ENCODE results near the gene TMEM14C. TPM values are rescaled to one million over a fixed set of nuclear protein-coding genes. Genes with fewer than 3 reads are reported as not detected.

Gene TMEM14C
- total RNA-seq, result 100 to 1,000 TPM; 103 to 215 (median 162) TPM

DNA sequence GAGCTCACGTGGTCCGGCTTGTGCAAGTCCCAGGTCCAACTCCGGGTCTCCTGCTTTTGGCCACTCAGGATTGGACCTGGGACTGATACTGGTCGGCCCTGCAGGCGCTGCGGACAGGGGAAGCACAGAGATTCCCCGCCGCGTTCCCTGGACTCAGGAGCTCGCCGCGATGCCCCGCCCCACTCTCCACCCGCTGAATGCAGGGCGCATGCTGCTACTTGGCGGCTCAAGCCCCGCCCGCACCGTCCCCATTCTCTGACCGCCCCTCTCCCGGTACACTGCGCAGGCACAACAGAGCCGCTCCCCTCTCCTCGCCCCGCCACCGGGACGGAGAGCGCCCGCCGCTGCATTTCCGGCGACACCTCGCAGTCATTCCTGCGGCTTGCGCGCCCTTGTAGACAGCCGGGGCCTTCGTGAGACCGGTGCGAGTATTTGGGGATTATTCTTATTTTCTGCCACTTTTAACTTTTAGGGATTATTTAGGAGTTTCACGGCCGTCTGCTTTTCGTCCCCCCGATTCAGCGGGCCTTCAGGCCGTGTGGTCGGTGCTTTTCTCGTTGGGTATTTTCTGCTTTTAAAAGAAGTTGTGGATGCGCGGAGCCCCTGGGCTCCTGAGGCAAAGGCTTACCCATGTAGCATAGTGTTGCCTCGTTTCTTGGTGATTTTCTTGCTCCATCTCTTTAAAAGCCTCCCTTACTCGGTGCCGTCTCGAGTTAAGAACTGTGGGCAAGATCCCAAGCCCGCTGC lies at the start of gene TMEM14C:
Gene TMEM14C, plus strand, starts transcription at position 251 of the 747 bp plus-strand sequence. CDS start 1,544 bp downstream, outside the sequence.
- H3K36me3 ChIP-seq, result peaks cover 0 to 4% of the 10 kb centered on the region in 2 donors
- H3K27me3 ChIP-seq, result no peaks in the 10 kb centered on the region
- H3K4me3 ChIP-seq (replicated peaks in 1 of 3), result peak within 1 kb of the TSS; percentile 69 to 91 (median 71)
- peaks cover 17 to 19% of the 10 kb centered on the region in 2 donors for H3K4me1 ChIP-seq
- DNase-seq, result peak; percentile 100
- H3K27ac ChIP-seq, result peak within 1 kb of the TSS; percentile 78 to 90 (median 82)
- 1% methylated on average over 42 to 43 of the region's 55 CpGs for WGBS, 2 donors
- intact Hi-C loops (cut with DNase I), result no loop called here
- no peaks in the 10 kb centered on the region for H3K9me3 ChIP-seq
- TF ChIP-seq, protein P1, sequence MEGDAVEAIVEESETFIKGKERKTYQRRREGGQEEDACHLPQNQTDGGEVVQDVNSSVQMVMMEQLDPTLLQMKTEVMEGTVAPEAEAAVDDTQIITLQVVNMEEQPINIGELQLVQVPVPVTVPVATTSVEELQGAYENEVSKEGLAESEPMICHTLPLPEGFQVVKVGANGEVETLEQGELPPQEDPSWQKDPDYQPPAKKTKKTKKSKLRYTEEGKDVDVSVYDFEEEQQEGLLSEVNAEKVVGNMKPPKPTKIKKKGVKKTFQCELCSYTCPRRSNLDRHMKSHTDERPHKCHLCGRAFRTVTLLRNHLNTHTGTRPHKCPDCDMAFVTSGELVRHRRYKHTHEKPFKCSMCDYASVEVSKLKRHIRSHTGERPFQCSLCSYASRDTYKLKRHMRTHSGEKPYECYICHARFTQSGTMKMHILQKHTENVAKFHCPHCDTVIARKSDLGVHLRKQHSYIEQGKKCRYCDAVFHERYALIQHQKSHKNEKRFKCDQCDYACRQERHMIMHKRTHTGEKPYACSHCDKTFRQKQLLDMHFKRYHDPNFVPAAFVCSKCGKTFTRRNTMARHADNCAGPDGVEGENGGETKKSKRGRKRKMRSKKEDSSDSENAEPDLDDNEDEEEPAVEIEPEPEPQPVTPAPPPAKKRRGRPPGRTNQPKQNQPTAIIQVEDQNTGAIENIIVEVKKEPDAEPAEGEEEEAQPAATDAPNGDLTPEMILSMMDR (IDR thresholded peaks at IDR 0.05), result peak in 1 of 6 experiments; percentile 38
- TF ChIP-seq POLR2A (IDR thresholded peaks at IDR 0.05), result peak; percentile 60 to 92

DNA sequence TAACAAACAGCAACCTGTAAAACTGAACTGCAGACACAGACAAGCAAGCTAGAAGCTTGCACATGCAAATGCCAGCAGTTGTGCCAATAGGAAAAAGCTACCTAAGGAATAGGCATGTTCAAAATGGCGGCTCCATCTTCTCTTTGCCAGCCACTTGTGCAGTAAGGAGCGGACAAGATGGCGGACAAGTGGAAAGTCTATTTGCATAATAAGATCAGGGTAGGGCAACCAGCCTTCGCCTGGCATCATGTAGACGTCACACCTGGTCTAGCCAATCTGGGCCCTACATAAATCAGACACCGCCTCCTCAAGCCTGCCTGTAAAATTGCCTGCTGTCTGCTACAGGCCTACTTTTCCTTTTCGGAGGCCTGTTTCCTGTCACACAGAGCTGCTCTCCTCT lies 46.5 kb upstream of the TMEM14C start:
- no peak overlapping the region for H3K4me3 ChIP-seq (replicated peaks in 1 of 3)
- intact Hi-C loops (cut with DNase I), result no loop called here
- WGBS, 2 donors, result 95% methylated on average over 7 of the region's 7 CpGs

DNA sequence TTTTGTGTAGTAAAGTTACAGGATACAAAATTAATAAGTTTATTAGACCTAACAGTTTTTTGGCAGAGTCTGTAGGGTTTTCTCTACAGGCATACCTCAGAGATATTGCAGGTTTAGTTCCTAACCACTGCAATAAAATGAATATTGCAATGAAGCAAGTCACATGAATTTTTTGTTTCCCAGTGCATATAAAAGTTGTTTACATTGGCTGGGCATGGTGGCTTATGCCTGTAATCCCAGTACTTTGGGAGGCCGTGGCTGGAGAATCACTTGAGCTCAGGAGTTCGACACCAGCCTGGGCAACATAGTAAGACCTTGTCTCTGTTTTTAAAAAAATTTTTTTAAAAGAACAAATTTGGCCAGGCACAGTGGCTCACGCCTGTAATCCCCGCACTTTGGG lies 44.4 kb upstream of the TMEM14C start:
- Histone ChIP-seq H3K27ac (no peak overlapping the region), H3K4me3 (replicated peaks in 1 of 3) (no peak overlapping the region), H3K27me3 (no peaks in the 10 kb centered on the region), H3K36me3 (no peaks in the 10 kb centered on the region), H3K9me3 (no peaks in the 10 kb centered on the region), H3K4me1 (no peaks in the 10 kb centered on the region)
- 83 to 95% methylated on average over 4 of the region's 4 CpGs for WGBS, 2 donors
- no peak for TF ChIP-seq POLR2A (IDR thresholded peaks at IDR 0.05)
- TF ChIP-seq, protein P1 (IDR thresholded peaks at IDR 0.05), result no peak
- intact Hi-C loops (cut with DNase I), result no loop called here
- DNase-seq, result no peak

More for the DNA sequence above, 46.5 kb upstream of the TMEM14C start:
- no peaks in the 10 kb centered on the region for H3K4me1 ChIP-seq
- H3K36me3 ChIP-seq, result no peaks in the 10 kb centered on the region
- H3K27ac ChIP-seq, result no peak overlapping the region
- TF ChIP-seq, protein P1 (IDR thresholded peaks at IDR 0.05), result no peak
- TF ChIP-seq POLR2A (IDR thresholded peaks at IDR 0.05), result no peak
- no peak for DNase-seq
- no peaks in the 10 kb centered on the region for H3K9me3 ChIP-seq
- H3K27me3 ChIP-seq, result no peaks in the 10 kb centered on the region

DNA sequence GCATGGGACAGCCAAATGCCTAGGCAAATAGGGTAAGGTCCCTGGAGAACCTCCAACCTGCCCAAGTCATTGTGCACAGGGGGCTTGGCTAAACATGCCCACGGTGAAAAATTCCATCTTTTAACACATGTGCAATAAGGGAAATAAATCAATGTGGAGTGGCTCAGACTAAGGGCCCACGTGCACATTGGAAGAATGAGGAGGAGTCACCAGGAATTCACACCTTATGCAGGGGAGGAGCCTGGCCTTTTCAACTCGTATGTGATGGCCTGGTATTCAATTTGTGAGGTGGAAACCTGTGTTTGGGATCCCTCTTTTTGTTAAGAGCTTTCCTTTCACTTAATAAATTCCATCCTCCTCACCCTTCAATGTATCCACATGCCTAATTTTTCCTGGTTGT lies 41.1 kb upstream of the TMEM14C start:
- H3K27me3 ChIP-seq, result no peaks in the 10 kb centered on the region
- no peak overlapping the region for H3K27ac ChIP-seq
- no peak for TF ChIP-seq POLR2A (IDR thresholded peaks at IDR 0.05)
- TF ChIP-seq, protein P1 (IDR thresholded peaks at IDR 0.05), result no peak
- no peaks in the 10 kb centered on the region for H3K9me3 ChIP-seq
- 70 to 72% methylated on average over 3 of the region's 3 CpGs for WGBS, 2 donors
- no peaks in the 10 kb centered on the region for H3K4me1 ChIP-seq
- H3K36me3 ChIP-seq, result no peaks in the 10 kb centered on the region
- no peak overlapping the region for H3K4me3 ChIP-seq (replicated peaks in 1 of 3)
- no peak for DNase-seq
- intact Hi-C loops (cut with DNase I), result no loop called here

DNA sequence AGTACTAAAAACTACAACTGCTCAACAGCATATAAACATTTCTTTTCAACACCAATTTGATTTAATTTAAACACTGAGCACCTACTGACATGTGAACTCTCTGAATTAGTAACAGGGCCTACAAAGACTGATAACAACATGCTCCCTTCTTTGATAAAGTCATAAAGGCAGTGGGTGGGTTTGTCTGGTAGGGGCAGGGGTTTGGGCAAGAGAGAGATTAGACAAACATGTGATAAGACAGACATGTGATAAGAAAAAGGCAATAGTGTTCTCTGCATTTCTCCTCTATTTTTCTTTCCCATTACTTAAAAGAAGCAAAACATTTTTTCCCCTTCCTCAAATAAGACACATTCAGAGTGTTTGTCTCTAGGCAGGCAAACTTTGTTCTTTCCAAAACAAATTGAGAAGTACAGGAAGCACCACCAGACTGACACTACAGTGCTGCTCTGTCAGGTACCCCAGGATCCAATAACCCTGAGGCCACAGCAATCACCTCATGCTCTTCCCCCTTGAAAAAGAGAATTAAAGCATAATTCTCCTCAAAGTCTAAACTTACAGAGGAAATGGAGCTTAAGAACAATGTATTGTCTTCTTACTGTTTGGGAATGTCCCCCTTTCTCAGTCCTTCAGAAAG lies 40.4 kb upstream of the TMEM14C start:
- intact Hi-C loops (cut with DNase I), result no loop called here
- Histone ChIP-seq H3K27ac (no peak overlapping the region), H3K27me3 (no peaks in the 10 kb centered on the region), H3K9me3 (no peaks in the 10 kb centered on the region), H3K4me3 (replicated peaks in 1 of 3) (no peak overlapping the region), H3K4me1 (no peaks in the 10 kb centered on the region), H3K36me3 (no peaks in the 10 kb centered on the region)
- no peak for DNase-seq
- TF ChIP-seq, protein P1 (IDR thresholded peaks at IDR 0.05), result no peak
- TF ChIP-seq POLR2A (IDR thresholded peaks at IDR 0.05), result no peak
